Uterus (tissue), 2 donors: Measurements from ENCODE around the gene TBC1D2B.
"Not testable (repeated sequence)": the region's sequence is repeated elsewhere in the genome, so short reads cannot be mapped to it uniquely, and the experiment has no call there.

ENCODE experiments used
- POLR2A ChIP-seq, 2 donors: fragments of 450-650 bp; IDR thresholded peaks; one replicate each; pipeline ENCODE4 v1.6.1; 2016; ENCODE audit warnings: antibody characterized with exemption in 2 of 2, mild to moderate bottlenecking in 1 of 2, moderate library complexity in 1 of 2
- TF ChIP-seq, protein P1 (sequence below), 4 experiments: fragments of 200-600 bp in 2 of 4; fragments of 450-650 bp in 2 of 4; sonication (generic) in 2 of 4; IDR thresholded peaks; one replicate each; pipeline ENCODE4 v1.5.1; 2016 to 2019; ENCODE audit warnings: antibody characterized with exemption in 4 of 4, mild to moderate bottlenecking in 2 of 4, moderate library complexity in 1 of 4

DNA sequence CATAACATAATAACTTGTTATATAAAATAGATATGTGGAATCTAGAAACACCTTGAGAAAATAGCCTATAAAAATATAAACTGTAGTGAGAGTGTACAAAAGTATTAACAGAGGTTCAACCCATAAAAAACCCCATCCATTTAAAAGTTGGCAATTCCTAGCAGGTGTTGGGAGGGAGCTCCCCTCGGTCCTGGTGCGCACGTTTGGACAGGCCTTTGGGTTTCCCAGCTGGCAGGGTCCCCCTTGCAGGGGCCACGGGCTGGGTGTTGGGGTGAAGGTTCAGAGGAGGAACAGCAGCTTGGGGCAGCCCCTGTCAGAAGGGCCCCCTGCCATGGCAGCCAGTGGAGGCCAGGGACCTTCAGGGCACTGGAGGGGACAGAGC is 82.0 kb downstream of the TBC1D2B start:
- TF ChIP-seq, protein P1, sequence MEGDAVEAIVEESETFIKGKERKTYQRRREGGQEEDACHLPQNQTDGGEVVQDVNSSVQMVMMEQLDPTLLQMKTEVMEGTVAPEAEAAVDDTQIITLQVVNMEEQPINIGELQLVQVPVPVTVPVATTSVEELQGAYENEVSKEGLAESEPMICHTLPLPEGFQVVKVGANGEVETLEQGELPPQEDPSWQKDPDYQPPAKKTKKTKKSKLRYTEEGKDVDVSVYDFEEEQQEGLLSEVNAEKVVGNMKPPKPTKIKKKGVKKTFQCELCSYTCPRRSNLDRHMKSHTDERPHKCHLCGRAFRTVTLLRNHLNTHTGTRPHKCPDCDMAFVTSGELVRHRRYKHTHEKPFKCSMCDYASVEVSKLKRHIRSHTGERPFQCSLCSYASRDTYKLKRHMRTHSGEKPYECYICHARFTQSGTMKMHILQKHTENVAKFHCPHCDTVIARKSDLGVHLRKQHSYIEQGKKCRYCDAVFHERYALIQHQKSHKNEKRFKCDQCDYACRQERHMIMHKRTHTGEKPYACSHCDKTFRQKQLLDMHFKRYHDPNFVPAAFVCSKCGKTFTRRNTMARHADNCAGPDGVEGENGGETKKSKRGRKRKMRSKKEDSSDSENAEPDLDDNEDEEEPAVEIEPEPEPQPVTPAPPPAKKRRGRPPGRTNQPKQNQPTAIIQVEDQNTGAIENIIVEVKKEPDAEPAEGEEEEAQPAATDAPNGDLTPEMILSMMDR (IDR thresholded peaks at IDR 0.05), result not testable (repeated sequence)
- TF ChIP-seq POLR2A (IDR thresholded peaks at IDR 0.05), result not testable (repeated sequence)
